22Rv1 (cell line): Measurements from ENCODE around the gene TFCP2L1.

Experiments used
- ZFX ChIP-seq: fragments of 450-650 bp; IDR thresholded peaks from 2 replicates; pipeline ENCODE4 v1.6.1; 2017; ENCODE audit warnings: antibody characterized with exemption, borderline replicate concordance
- TF ChIP-seq, protein P1 (sequence below): fragments of 450-650 bp; IDR thresholded peaks from 2 replicates; pipeline ENCODE4 v1.5.1; 2017; ENCODE audit warnings: mild to moderate bottlenecking

DNA sequence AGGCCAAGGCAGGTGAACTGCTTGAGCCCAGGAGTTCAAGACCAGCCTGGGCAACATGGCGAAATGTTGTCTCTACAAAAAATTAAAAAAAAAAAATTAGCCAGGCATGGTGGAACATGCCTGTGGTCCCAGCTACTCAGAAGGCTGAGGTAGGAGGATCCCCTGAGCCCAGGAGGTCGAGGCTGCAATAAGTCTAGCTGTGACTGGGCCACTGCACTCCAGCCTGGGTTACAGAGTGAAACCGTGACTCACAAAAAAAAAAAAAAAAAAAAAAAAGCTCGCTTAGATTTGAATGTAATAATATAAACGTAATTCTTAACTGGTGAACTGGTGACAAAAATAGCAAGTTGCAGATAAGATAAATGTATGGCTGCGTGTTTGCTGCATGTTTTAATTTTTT lies 56.5 kb downstream of the TFCP2L1 start:
- TF ChIP-seq, protein P1, sequence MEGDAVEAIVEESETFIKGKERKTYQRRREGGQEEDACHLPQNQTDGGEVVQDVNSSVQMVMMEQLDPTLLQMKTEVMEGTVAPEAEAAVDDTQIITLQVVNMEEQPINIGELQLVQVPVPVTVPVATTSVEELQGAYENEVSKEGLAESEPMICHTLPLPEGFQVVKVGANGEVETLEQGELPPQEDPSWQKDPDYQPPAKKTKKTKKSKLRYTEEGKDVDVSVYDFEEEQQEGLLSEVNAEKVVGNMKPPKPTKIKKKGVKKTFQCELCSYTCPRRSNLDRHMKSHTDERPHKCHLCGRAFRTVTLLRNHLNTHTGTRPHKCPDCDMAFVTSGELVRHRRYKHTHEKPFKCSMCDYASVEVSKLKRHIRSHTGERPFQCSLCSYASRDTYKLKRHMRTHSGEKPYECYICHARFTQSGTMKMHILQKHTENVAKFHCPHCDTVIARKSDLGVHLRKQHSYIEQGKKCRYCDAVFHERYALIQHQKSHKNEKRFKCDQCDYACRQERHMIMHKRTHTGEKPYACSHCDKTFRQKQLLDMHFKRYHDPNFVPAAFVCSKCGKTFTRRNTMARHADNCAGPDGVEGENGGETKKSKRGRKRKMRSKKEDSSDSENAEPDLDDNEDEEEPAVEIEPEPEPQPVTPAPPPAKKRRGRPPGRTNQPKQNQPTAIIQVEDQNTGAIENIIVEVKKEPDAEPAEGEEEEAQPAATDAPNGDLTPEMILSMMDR = no peak
- no peak for TF ChIP-seq ZFX
